Inflammatory macrophage treated with lipopolysaccharide for 1 hour (primary cell): Measurements from ENCODE around the gene UAP1L1.
A peak's percentile ranks its signal among the peaks of the same experiment; 100 is the strongest.

ENCODE experiments used
- DNase-seq, 2 donors: peaks; one replicate each; pipeline ENCODE4 v3.0.0-alpha.2; 2020 to 2022

Gene UAP1L1

GRCh38 chr9:137042751-137043727 lies 34.3 kb upstream of the UAP1L1 start:
- DNase-seq: no peak

GRCh38 chr9:137044037-137044436 lies 33.3 kb upstream of the UAP1L1 start:
- DNase-seq: no peak

- DNase-seq: no peak
These were observed 32.7 kb upstream of the UAP1L1 start for GRCh38 chr9:137044502-137045177.

- DNase-seq: no peak
These were observed 31.8 kb upstream of the UAP1L1 start for GRCh38 chr9:137045294-137046087.

GRCh38 chr9:137046088-137046787 lies 31.1 kb upstream of the UAP1L1 start, which contains the start of gene NPDC1:
NPDC1 (minus strand) TSS chr9:137046177; CDS start chr9:137045989, 188 bp downstream.
- DNase-seq: peak; percentile 43 to 79

- no peak for DNase-seq
These were observed 28.4 kb upstream of the UAP1L1 start for GRCh38 chr9:137048655-137049543.

- DNase-seq: peak; percentile 26 to 61
These were observed 27.5 kb upstream of the UAP1L1 start for GRCh38 chr9:137049544-137050449.

- DNase-seq: no peak
These were observed 26.7 kb upstream of the UAP1L1 start for GRCh38 chr9:137050570-137050969.

GRCh38 chr9:137051145-137051724 lies 26.1 kb upstream of the UAP1L1 start:
- DNase-seq: no peak

- DNase-seq: no peak
These were observed 25.0 kb upstream of the UAP1L1 start for GRCh38 chr9:137052293-137052692.

GRCh38 chr9:137052998-137053943 lies 24.0 kb upstream of the UAP1L1 start:
- no peak for DNase-seq

- no peak for DNase-seq
These were observed 23.1 kb upstream of the UAP1L1 start, which contains the start of gene ENTPD2 for GRCh38 chr9:137053944-137054931. ENTPD2 (minus strand) TSS chr9:137054061; CDS start chr9:137053997, 64 bp downstream.

- DNase-seq: no peak
These were observed 22.4 kb upstream of the UAP1L1 start for GRCh38 chr9:137054932-137055384.

GRCh38 chr9:137055385-137056364 lies 21.6 kb upstream of the UAP1L1 start:
- no peak for DNase-seq

- DNase-seq: no peak
These were observed 20.4 kb upstream of the UAP1L1 start for GRCh38 chr9:137056739-137057415.
